Heart left ventricle (tissue), 13 donors: ENCODE measurements around the gene CEP170B.

Source experiments
- POLR2A ChIP-seq, 2 donors: fragments of 450-650 bp; IDR thresholded peaks; one replicate each; pipeline ENCODE4 v1.6.1; 2017; ENCODE audit warnings: antibody characterized with exemption in 2 of 2, mild to moderate bottlenecking in 2 of 2, moderate library complexity in 2 of 2
- TF ChIP-seq, protein P1 (sequence below), 12 donors: fragments of 200-600 bp; sonication (generic) in 4 of 12; IDR thresholded peaks; one replicate each; pipeline versions ENCODE4 v1.5.0 to v1.8.0; 2018 to 2022; ENCODE audit warnings: antibody characterized with exemption in 12 of 12, mild to moderate bottlenecking in 5 of 12
- donor health status: ischemic (EF 13 %, LVEDD 7.1; RV severe dilation, severe dysfunction).
- donor health status: DM: no; HTN: yes; CAD: no.
- donor health status: DM: no; HTN: no; CAD: no.
- donor health status: ischemic (EF 25% LVEDD 6.9; RV normal size, moderate dysfunction).
- donor health status: ischemic (EF 25% LVEDD 5.7; RV mildly dilated, moderate dysfunction).
- donor health status: ischemic (EF 35%, LVEDD 5.7; RV mildly dilated, moderate dysfunction).
- donor health status: nonischemic (EF 11% LVEDD 7.7; RV severe dilation, severe dysfunction).
- donor health status: DM: yes; HTN: yes; CAD: no.
- donor health status: PGD.
- donor health status: ischemic (EF 29% LVEDD 5.4; RV normal size, mild dysfunction).
- donor health status: nonischemic (EF 23%, LVEDD 6.1; RV moderate dilation, normal function).

DNA sequence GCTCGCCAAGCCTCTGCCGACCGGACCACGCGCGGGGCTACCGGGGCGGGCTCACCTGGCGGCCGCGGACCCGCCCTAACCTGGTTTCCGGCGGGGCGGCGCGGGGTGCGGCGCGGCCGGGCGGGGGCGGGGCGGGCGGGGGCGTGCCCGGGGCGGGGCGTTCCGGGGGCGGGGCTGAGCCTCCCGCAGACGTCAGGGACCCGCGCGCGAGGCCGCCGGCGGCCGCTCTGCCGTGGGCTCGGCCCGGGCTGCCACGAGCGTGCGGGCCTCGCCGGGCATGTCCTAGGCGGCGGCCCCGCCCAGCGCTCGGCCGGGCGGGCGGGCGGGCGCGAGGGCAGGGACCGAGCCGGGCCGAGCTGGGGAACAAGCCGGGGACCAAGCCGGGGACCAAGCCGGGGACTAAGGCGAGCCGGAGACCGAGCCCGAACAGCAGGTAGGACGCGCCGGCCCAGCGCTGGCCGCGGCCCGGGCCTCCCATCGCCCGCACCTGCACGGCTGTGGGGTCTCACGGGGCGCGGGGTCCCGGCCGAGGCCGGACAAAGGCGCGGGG, at the start of gene CEP170B:
- TF ChIP-seq POLR2A (IDR thresholded peaks at IDR 0.05): no peak
- TF ChIP-seq, protein P1, sequence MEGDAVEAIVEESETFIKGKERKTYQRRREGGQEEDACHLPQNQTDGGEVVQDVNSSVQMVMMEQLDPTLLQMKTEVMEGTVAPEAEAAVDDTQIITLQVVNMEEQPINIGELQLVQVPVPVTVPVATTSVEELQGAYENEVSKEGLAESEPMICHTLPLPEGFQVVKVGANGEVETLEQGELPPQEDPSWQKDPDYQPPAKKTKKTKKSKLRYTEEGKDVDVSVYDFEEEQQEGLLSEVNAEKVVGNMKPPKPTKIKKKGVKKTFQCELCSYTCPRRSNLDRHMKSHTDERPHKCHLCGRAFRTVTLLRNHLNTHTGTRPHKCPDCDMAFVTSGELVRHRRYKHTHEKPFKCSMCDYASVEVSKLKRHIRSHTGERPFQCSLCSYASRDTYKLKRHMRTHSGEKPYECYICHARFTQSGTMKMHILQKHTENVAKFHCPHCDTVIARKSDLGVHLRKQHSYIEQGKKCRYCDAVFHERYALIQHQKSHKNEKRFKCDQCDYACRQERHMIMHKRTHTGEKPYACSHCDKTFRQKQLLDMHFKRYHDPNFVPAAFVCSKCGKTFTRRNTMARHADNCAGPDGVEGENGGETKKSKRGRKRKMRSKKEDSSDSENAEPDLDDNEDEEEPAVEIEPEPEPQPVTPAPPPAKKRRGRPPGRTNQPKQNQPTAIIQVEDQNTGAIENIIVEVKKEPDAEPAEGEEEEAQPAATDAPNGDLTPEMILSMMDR (IDR thresholded peaks at IDR 0.05): no peak
